Neural crest cell (in vitro differentiated cells): Measurements from ENCODE around the gene CNKSR1. TPM values are rescaled to one million over a fixed set of nuclear protein-coding genes. Genes with fewer than 3 reads are reported as not detected.

Experiments used
- DNase-seq: peaks from one replicate; pipeline ENCODE4 v3.0.0; 2021; ENCODE audit warnings: low read depth, mixed read lengths, low spot score
- H3K27ac Mint-ChIP-seq: one replicate; pipeline ENCODE4 v1.8.0; 2021; ENCODE audit warnings: mild to moderate bottlenecking, mixed read lengths; ENCODE audit not compliant: unreplicated experiment
- H3K27me3 Mint-ChIP-seq: 2 replicates; pipeline ENCODE4 v1.8.0; 2021; ENCODE audit warnings: low read depth, mild to moderate bottlenecking, mixed read lengths
- H3K36me3 Mint-ChIP-seq: 2 replicates; pipeline ENCODE4 v1.8.0; 2021; ENCODE audit warnings: low read depth, mild to moderate bottlenecking, mixed read lengths
- H3K4me1 Mint-ChIP-seq: 2 replicates; pipeline ENCODE4 v1.8.0; 2021; ENCODE audit warnings: mixed read lengths
- H3K4me3 Mint-ChIP-seq: one replicate; pipeline ENCODE4 v1.8.0; 2021; ENCODE audit warnings: mild to moderate bottlenecking, mixed read lengths
- H3K9me3 Mint-ChIP-seq: 2 replicates; pipeline ENCODE4 v1.8.0; 2021; ENCODE audit warnings: mixed read lengths
- CTCF ChIP-seq: fragments of 200-600 bp; sonication (generic); conservative IDR thresholded peaks from 2 replicates; pipeline ENCODE4 v1.5.0; 2021; ENCODE audit warnings: antibody characterized with exemption, mild to moderate bottlenecking
- total RNA-seq: library from RNA; stranded (reverse); gene quantifications from 2 replicates; pipeline ENCODE4 v1.2.1, GENCODE V29; 2021

CNKSR1 gene
- total RNA-seq, 1 donor from 2014 or later = 3.6 TPM

DNA sequence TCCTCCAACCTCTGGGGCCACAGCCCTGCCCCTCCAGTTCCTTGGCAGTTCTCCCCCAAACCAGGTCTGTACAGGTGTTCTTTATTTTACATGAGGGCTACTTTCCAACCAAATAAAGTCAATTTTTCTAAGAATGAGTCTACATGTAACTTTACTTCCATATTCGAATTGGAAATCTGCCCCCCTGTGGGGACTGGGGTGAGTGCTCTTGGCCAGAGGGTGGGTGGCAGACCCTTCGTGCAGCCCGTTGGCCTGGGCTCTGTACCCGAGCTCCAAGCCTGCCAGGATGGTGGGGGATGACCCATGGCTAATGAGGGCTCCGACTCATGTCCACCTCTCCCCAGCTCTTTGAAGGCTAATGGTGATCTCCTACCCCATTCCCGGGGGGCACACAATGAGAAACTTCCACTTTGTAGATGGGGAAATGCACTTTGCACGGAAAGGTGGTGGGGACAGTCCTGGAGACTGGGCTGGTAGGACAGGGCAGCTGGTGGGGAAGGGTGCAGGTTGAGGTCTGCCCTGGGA is 12.5 kb downstream of the CNKSR1 start:
- Mint-ChIP-seq H3K27ac (no peak overlapping the region), H3K36me3 (no peaks in the 10 kb centered on the region), H3K27me3 (no peaks in the 10 kb centered on the region), H3K9me3 (no peaks in the 10 kb centered on the region), H3K4me1 (peaks cover 14% of the 10 kb centered on the region), H3K4me3 (no peak overlapping the region)
- DNase-seq = no peak
- TF ChIP-seq CTCF = no peak

GRCh38 chr1:26190373-26190987 is 13.2 kb downstream of the CNKSR1 start, which contains the start of gene CATSPER4:
Gene CATSPER4, plus strand, starts transcription at chr1:26190602. Its CDS starts 26 bp downstream, at chr1:26190628.
- no peak for DNase-seq
- H3K4me1 Mint-ChIP-seq = peaks cover 14% of the 10 kb centered on the region
- peak; percentile 36 for TF ChIP-seq CTCF
- no peak within 1 kb of the TSS for H3K4me3 Mint-ChIP-seq
- H3K27ac Mint-ChIP-seq = peak within 1 kb of the TSS; percentile 23
- no peaks in the 10 kb centered on the region for H3K9me3 Mint-ChIP-seq
- H3K36me3 Mint-ChIP-seq = no peaks in the 10 kb centered on the region
- no peaks in the 10 kb centered on the region for H3K27me3 Mint-ChIP-seq

DNA sequence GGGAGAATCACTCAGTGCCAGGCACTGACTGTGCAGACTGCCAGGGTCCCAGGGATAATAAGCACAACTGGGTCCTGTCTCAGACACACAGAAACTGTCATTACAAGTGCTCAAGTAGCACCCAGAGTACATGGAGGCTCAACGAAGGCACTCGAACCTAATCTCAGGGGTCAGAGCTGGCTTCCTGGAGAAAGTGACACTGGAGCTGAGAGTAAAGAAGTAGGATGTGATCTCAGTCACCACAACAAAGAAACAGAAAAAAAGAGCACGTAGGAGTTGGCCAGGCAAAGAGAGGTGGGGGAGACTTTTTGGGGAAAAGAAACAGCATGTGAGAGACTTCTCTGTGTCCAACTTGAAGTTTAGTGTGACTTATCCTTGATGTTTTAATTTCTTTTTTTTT is 14.4 kb downstream of the CNKSR1 start:
- Mint-ChIP-seq H3K36me3 (no peaks in the 10 kb centered on the region), H3K4me3 (no peak overlapping the region), H3K27me3 (no peaks in the 10 kb centered on the region), H3K9me3 (no peaks in the 10 kb centered on the region), H3K27ac (no peak overlapping the region), H3K4me1 (peaks cover 14% of the 10 kb centered on the region)
- no peak for TF ChIP-seq CTCF
- no peak for DNase-seq

- no peaks in the 10 kb centered on the region for H3K9me3 Mint-ChIP-seq
- H3K27ac Mint-ChIP-seq = no peak overlapping the region
- no peak overlapping the region for H3K4me3 Mint-ChIP-seq
- no peaks in the 10 kb centered on the region for H3K36me3 Mint-ChIP-seq
- H3K4me1 Mint-ChIP-seq = peaks cover 3% of the 10 kb centered on the region
- no peak for TF ChIP-seq CTCF
- no peak for DNase-seq
- H3K27me3 Mint-ChIP-seq = no peaks in the 10 kb centered on the region
Measured at GRCh38 chr1:26195805-26196204, 18.5 kb downstream of the CNKSR1 start.

DNA sequence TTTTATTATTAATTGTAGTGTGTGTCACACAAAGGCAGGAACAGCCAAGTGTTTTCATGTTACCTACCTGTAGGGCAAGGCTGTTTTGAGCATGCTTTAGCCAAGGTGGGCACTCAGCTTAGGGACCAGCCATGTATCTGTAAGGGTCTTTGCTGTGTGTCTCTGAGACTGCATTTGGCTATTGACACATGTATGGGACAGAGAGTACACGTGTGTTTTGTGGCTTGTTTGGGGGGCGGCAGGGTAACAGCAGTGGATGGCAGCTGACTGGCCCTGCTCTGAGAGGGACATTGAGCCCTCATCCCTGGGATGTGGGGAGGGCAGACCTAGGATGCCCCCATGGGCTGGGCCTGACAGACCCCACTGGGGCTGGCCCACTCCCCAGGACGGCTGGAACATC is 20.0 kb downstream of the CNKSR1 start:
- no peak for DNase-seq
- no peak overlapping the region for H3K27ac Mint-ChIP-seq
- no peak for TF ChIP-seq CTCF
- no peaks in the 10 kb centered on the region for H3K4me1 Mint-ChIP-seq
- no peak overlapping the region for H3K4me3 Mint-ChIP-seq
- no peaks in the 10 kb centered on the region for H3K27me3 Mint-ChIP-seq
- H3K36me3 Mint-ChIP-seq = no peaks in the 10 kb centered on the region
- H3K9me3 Mint-ChIP-seq = no peaks in the 10 kb centered on the region
